ENCODE data around the gene DPP7. TPM values are rescaled to one million over a fixed set of nuclear protein-coding genes. Genes with fewer than 3 reads are reported as not detected.

The DPP7 gene
- total RNA-seq, 1 experiment from 2014 or later = 230 TPM

GRCh38 chr9:137096785-137097546, 17.6 kb downstream of the DPP7 start:
- intact Hi-C loops (cut with micrococcal nuclease; ENCODE audit: unreplicated experiment) = no loop called here
- DNase-seq = no peak
- ChIA-PET POLR2A (no interaction called here), CTCF (no interaction called here)
- no peaks in the 10 kb centered on the region for H3K27me3 Mint-ChIP-seq (ENCODE audit: insufficient read depth, unreplicated experiment)
- H3K4me3 Mint-ChIP-seq (ENCODE audit: unreplicated experiment) = no peak overlapping the region
- Histone ChIP-seq H3K4me3 (ENCODE audit: low read depth, low read length) (no peak overlapping the region), H3K4me1 (no peaks in the 10 kb centered on the region), H3K36me3 (ENCODE audit: control insufficient read depth, insufficient read depth, low read length) (peaks cover 8% of the 10 kb centered on the region), H3K9me3 (no peaks in the 10 kb centered on the region), H3K27me3 (replicated peaks; ENCODE audit: control insufficient read depth, insufficient read depth, low read length) (no peaks in the 10 kb centered on the region)
- no TSS peak for BruUV-seq (replicated peaks)
- H3K36me3 Mint-ChIP-seq (ENCODE audit: insufficient read depth, unreplicated experiment) = peaks cover 15% of the 10 kb centered on the region
- H3K4me1 Mint-ChIP-seq (ENCODE audit: low read depth, unreplicated experiment) = no peaks in the 10 kb centered on the region
- H3K9me3 Mint-ChIP-seq (ENCODE audit: unreplicated experiment) = no peaks in the 10 kb centered on the region
- no peak overlapping the region for H3K27ac Mint-ChIP-seq (ENCODE audit: unreplicated experiment)
- TF ChIP-seq CTCF (IDR thresholded peaks at IDR 0.05; ENCODE audit: insufficient read depth in 1 of 2, low read depth in 1 of 2, low read length in 1 of 2, severe bottlenecking in 1 of 2, unreplicated experiment in 1 of 2) = no peak

- Mint-ChIP-seq H3K36me3 (ENCODE audit: insufficient read depth, unreplicated experiment) (peaks cover 20% of the 10 kb centered on the region), H3K4me3 (ENCODE audit: unreplicated experiment) (no peak overlapping the region), H3K4me1 (ENCODE audit: low read depth, unreplicated experiment) (no peaks in the 10 kb centered on the region), H3K27me3 (ENCODE audit: insufficient read depth, unreplicated experiment) (no peaks in the 10 kb centered on the region), H3K27ac (ENCODE audit: unreplicated experiment) (no peak overlapping the region), H3K9me3 (ENCODE audit: unreplicated experiment) (no peaks in the 10 kb centered on the region)
- POLR2A ChIA-PET = no interaction called here
- no peaks in the 10 kb centered on the region for H3K27me3 ChIP-seq (replicated peaks; ENCODE audit: control insufficient read depth, insufficient read depth, low read length)
- intact Hi-C loops (cut with micrococcal nuclease; ENCODE audit: unreplicated experiment) = no loop called here
- no peak for DNase-seq
- CTCF ChIA-PET = interaction anchor here (0.7 to 1.6 kb wide), 5 partner anchors 9 to 141 kb away, joined by 3 to 8 read pairs (median 5); partner anchors contain the start of gene MAN1B1
- no peak overlapping the region for H3K4me3 ChIP-seq (ENCODE audit: low read depth, low read length)
- no TSS peak for BruUV-seq (replicated peaks)
- H3K36me3 ChIP-seq (ENCODE audit: control insufficient read depth, insufficient read depth, low read length) = no peaks in the 10 kb centered on the region; the same call in 1 of the 2 replicates
- no peaks in the 10 kb centered on the region for H3K9me3 ChIP-seq
- H3K4me1 ChIP-seq = no peaks in the 10 kb centered on the region
- TF ChIP-seq CTCF (IDR thresholded peaks at IDR 0.05; ENCODE audit: insufficient read depth in 1 of 2, low read depth in 1 of 2, low read length in 1 of 2, severe bottlenecking in 1 of 2, unreplicated experiment in 1 of 2) = peak in 1 of 2 experiments; percentile 45
Observed at GRCh38 chr9:137095664-137096517, 18.6 kb downstream of the DPP7 start.

GRCh38 chr9:137089232-137089947, 25.1 kb downstream of the DPP7 start:
- Histone ChIP-seq H3K27me3 (replicated peaks; ENCODE audit: control insufficient read depth, insufficient read depth, low read length) (no peaks in the 10 kb centered on the region), H3K36me3 (ENCODE audit: control insufficient read depth, insufficient read depth, low read length) (no peaks in the 10 kb centered on the region; the same call in 1 of the 2 replicates), H3K4me1 (peaks cover 7% of the 10 kb centered on the region), H3K9me3 (no peaks in the 10 kb centered on the region), H3K4me3 (ENCODE audit: low read depth, low read length) (no peak overlapping the region)
- no peak for TF ChIP-seq CTCF (IDR thresholded peaks at IDR 0.05; ENCODE audit: insufficient read depth in 1 of 2, low read depth in 1 of 2, low read length in 1 of 2, severe bottlenecking in 1 of 2, unreplicated experiment in 1 of 2)
- Mint-ChIP-seq H3K4me3 (ENCODE audit: unreplicated experiment) (no peak overlapping the region), H3K27ac (ENCODE audit: unreplicated experiment) (peak overlapping the region; percentile 47), H3K9me3 (ENCODE audit: unreplicated experiment) (no peaks in the 10 kb centered on the region), H3K36me3 (ENCODE audit: insufficient read depth, unreplicated experiment) (peaks cover 21% of the 10 kb centered on the region), H3K4me1 (ENCODE audit: low read depth, unreplicated experiment) (peaks cover 15% of the 10 kb centered on the region), H3K27me3 (ENCODE audit: insufficient read depth, unreplicated experiment) (no peaks in the 10 kb centered on the region)
- intact Hi-C loops (cut with micrococcal nuclease; ENCODE audit: unreplicated experiment) = no loop called here
- CTCF ChIA-PET = interaction anchor here (1.1 kb wide), 1 partner anchor 25 kb away, joined by 6 read pairs; no protein-coding TSS in a partner anchor
- DNase-seq = peak in 1 of 2 experiments; percentile 26
- POLR2A ChIA-PET = no interaction called here
- BruUV-seq (replicated peaks) = no TSS peak

Measured in Caco-2 (cell line).